Measurements from ENCODE around the gene ZSWIM5.
"Not testable (repeated sequence)": the region's sequence is repeated elsewhere in the genome, so short reads cannot be mapped to it uniquely, and the experiment has no call there.

The ZSWIM5 gene

DNA sequence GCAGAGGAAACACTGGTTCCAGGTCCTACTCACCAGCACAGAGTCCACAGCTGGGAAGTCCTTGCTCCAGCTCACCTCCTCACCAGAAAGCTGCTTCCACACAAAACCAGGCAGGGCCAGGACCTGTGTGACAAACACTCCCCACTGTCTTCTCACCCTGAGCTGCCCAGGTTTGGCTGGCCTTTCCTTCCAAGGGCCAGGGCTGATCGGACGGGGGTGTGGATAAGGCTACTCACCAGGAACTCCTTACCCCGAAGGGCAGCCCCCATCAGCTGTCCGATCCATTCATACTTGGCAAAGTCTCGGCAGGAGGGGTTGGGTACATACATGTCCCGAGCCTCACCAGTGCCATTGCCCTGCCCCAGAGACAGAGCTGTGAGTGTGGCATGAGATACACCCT lies 200.6 kb downstream of the ZSWIM5 start:
- in situ Hi-C loops (cut with HindIII; ENCODE audit: low sequenced_read_pairs) = no loop called here
- no peak overlapping the region for H3K4me3 ChIP-seq (ENCODE audit: low read depth, low read length)
- TF ChIP-seq, protein P1, sequence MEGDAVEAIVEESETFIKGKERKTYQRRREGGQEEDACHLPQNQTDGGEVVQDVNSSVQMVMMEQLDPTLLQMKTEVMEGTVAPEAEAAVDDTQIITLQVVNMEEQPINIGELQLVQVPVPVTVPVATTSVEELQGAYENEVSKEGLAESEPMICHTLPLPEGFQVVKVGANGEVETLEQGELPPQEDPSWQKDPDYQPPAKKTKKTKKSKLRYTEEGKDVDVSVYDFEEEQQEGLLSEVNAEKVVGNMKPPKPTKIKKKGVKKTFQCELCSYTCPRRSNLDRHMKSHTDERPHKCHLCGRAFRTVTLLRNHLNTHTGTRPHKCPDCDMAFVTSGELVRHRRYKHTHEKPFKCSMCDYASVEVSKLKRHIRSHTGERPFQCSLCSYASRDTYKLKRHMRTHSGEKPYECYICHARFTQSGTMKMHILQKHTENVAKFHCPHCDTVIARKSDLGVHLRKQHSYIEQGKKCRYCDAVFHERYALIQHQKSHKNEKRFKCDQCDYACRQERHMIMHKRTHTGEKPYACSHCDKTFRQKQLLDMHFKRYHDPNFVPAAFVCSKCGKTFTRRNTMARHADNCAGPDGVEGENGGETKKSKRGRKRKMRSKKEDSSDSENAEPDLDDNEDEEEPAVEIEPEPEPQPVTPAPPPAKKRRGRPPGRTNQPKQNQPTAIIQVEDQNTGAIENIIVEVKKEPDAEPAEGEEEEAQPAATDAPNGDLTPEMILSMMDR (IDR thresholded peaks at IDR 0.05; ENCODE audit: low read depth, low read length) = no peak
- no peak for DNase-seq (ENCODE audit: low read depth, low spot score)

DNA sequence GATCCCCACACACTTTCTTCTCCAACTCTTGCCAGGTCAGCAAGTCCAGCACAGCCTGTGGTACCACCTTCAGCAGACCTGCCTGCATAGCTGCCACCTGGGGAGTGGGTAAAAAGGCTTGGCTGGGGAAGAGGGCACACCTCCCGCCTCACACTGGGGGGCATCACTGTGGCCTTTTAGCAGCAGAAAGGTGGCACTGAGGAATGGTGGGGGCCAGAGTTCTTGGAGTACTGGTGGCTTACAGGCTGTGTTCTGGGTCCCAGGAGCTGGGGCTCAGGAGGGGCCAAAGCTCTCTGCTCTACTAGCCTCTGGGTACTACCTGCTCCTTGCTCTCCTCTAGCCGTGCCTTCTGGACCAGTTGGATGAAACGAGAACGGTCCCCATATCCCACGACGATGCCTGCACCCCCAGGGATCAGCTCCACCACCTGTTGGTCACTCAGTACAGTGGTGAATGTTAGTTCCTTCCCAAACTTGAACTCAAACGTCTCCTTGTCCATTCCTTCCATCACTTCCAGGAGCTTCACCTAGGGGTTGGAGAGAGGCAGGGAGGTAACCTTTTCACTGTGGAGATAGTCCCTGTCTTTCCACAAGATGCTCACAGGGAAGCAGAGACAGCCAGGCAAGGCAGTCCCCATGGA lies 202.0 kb downstream of the ZSWIM5 start:
- no peak for DNase-seq (ENCODE audit: low read depth, low spot score)
- no peak overlapping the region for H3K4me3 ChIP-seq (ENCODE audit: low read depth, low read length)
- in situ Hi-C loops (cut with HindIII; ENCODE audit: low sequenced_read_pairs) = no loop called here
- TF ChIP-seq, protein P1 (IDR thresholded peaks at IDR 0.05; ENCODE audit: low read depth, low read length) = no peak

DNA sequence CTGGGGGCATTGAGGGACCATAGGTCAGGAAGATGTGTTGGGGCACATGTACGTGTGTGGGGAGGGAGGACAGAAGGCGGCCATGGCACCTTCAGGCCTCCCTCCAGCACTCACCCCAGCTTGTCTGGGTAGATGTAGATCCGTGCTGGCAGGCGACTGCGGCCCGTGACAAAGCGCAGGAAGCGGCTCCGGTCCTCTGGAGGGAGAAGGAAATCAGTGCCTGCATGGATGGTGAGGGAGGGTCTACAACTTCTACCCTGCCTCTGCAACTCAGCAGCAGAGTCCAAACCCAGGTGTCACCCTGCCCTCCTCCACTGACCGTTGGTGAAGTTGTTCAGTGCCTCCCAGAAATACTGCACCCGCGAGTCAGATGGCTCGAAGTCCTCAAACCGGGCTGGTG lies 202.7 kb downstream of the ZSWIM5 start:
- in situ Hi-C loops (cut with HindIII; ENCODE audit: low sequenced_read_pairs) = no loop called here
- H3K4me3 ChIP-seq (ENCODE audit: low read depth, low read length) = no peak overlapping the region

DNA sequence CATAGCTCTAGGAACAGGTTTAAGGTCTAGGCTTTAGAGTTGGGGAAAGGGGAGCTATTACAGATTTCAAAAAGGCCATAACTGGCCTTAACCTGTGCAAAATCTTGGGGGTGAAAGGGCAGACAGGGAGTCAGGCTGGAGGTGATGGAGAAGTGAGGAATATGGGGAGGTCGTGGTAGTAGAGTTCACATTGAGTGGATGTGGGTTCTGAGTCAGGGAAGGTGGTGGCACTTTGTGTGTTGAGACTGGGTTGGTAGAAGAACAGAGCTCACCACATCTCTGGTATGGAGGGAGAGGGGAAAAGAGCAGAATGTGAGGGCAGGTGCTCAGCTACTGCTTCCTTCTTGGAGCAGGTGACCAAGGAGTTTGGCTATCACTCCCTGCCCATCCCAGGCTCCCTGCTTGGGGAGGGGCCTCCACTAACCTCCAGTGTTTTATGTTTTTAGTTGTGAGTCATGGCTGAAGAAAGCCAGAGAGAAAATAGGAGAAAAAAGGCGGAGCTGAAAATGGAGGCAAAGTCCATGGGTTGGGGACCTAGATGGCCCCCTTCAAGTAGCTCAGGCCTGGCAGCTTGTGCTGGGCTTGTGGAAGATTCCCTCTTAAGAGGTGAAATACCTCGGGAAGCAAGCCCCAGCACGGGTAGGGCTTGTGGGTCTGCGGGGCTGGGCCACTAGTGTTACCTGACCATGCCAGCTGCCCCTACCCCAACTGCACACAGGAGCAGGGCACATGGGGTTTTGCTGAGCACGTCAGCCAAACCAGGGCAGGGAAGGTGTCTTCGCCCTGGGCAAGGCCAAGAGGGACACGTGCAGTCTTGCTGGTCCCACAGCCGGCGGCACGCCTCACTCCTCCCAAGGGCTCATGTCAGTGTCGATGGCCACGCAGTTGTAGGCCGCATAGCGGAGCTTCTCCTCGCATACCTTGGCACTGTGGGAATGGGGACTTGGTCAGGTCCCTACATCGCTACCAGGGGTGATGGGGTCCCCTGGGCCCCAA lies 203.5 kb downstream of the ZSWIM5 start:
- TF ChIP-seq, protein P1 (IDR thresholded peaks at IDR 0.05; ENCODE audit: low read depth, low read length) = no peak
- no peak overlapping the region for H3K4me3 ChIP-seq (ENCODE audit: low read depth, low read length)
- in situ Hi-C loops (cut with HindIII; ENCODE audit: low sequenced_read_pairs) = no loop called here
- DNase-seq (ENCODE audit: low read depth, low spot score) = no peak

More for the DNA sequence above, 202.7 kb downstream of the ZSWIM5 start:
- TF ChIP-seq, protein P1 (IDR thresholded peaks at IDR 0.05; ENCODE audit: low read depth, low read length) = no peak
- DNase-seq (ENCODE audit: low read depth, low spot score) = no peak

DNA sequence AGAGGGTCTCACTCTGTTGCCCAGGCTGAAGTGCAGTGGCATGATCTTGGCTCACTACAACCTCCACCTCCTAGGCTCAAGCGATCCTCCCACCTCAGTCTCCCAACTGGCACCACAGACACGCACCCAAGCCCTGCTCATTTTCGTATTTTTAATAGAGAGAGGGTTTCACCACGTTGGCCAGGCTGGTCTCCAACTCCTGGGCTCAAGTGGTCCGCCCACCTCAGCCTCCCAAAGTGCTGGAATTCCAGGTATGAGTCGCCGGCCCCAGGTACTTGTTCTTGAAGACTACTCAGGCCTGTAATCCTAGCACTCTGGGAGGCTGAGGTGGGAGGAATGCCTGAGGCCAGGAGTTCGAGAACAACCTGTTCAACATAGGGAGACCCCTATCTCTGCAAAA lies 204.8 kb downstream of the ZSWIM5 start:
- in situ Hi-C loops (cut with HindIII; ENCODE audit: low sequenced_read_pairs); DNase-seq (ENCODE audit: low read depth, low spot score); H3K4me3 ChIP-seq (ENCODE audit: low read depth, low read length): not testable (repeated sequence)

DNA sequence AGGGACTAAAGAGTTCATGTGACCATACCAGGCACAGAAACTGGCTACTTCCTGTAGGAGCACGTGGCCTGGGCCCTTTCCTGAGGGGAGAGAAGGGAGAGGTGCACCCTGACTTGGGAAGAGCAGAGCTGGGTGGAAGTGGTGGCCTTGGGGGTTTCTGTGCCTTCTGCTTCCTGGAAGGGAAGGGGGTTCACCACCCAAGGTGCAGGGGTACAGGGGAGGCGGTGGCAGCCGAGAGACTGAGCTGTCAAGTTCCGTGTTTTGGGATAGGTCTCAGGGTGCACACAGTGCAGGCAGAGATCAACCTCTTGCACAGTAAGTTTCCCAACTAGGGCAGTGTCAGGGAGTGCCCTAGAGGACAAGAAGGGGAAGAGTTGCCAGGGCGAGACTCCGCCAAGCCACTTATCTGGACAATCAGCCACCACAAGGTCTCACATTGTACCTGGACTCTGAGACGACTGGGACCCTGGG lies 205.4 kb downstream of the ZSWIM5 start:
- no peak overlapping the region for H3K4me3 ChIP-seq (ENCODE audit: low read depth, low read length)
- no peak for DNase-seq (ENCODE audit: low read depth, low spot score)
- TF ChIP-seq, protein P1 (IDR thresholded peaks at IDR 0.05; ENCODE audit: low read depth, low read length) = no peak
- in situ Hi-C loops (cut with HindIII; ENCODE audit: low sequenced_read_pairs) = no loop called here

DNA sequence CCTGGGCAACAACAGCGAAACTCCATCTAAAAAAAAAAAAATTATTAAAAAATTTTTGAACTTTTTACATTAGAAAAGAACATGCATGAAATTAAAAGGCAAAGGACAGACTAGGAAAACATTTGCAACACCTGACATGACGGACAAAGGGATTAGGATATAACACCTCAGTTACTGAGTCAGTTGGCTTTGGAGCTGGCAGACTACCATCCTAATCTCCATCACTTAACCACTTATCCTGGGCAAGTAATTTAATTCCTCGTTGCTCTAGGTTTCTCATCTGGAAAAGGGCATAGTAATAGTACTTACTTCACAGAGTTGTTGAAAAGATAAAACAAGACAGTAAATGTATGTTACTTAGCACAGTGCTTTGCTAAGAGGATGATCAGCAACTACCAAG lies 207.2 kb downstream of the ZSWIM5 start:
- TF ChIP-seq, protein P1 (IDR thresholded peaks at IDR 0.05; ENCODE audit: low read depth, low read length) = no peak
- H3K4me3 ChIP-seq (ENCODE audit: low read depth, low read length) = no peak overlapping the region
- DNase-seq (ENCODE audit: low read depth, low spot score) = no peak
- in situ Hi-C loops (cut with HindIII; ENCODE audit: low sequenced_read_pairs) = no loop called here

Data from astrocyte of the spinal cord (primary cell).